ENCODE measurements around the gene EHD2.
"Not testable (repeated sequence)": the region's sequence is repeated elsewhere in the genome, so short reads cannot be mapped to it uniquely, and the experiment has no call there.

EHD2 gene

GRCh38 chr19:47713046-47714021, at the start of gene EHD2:
Gene EHD2, plus strand, starts transcription at chr19:47713422. Its CDS starts 3,191 bp downstream, at chr19:47716613.
- DNase-seq (ENCODE audit: low spot score), result peak; percentile 89

- no peak for DNase-seq (ENCODE audit: low spot score)
Observed at GRCh38 chr19:47663435-47663910, 49.7 kb upstream of the EHD2 start.

GRCh38 chr19:47663911-47664771, 49.1 kb upstream of the EHD2 start:
- DNase-seq (ENCODE audit: low spot score), result no peak

- not testable (repeated sequence) for DNase-seq (ENCODE audit: low spot score)
Observed at GRCh38 chr19:47668556-47668955, 44.7 kb upstream of the EHD2 start.

- no peak for DNase-seq (ENCODE audit: low spot score)
Observed at GRCh38 chr19:47670736-47671135, 42.5 kb upstream of the EHD2 start.

GRCh38 chr19:47671499-47671898, 41.7 kb upstream of the EHD2 start:
- no peak for DNase-seq (ENCODE audit: low spot score)

GRCh38 chr19:47673426-47673825, 39.8 kb upstream of the EHD2 start:
- DNase-seq (ENCODE audit: low spot score), result no peak

- DNase-seq (ENCODE audit: low spot score), result no peak
Observed at GRCh38 chr19:47674548-47674947, 38.7 kb upstream of the EHD2 start.

GRCh38 chr19:47675271-47675670, 38.0 kb upstream of the EHD2 start:
- DNase-seq (ENCODE audit: low spot score), result no peak

GRCh38 chr19:47675859-47676258, 37.4 kb upstream of the EHD2 start:
- DNase-seq (ENCODE audit: low spot score), result no peak

GRCh38 chr19:47676811-47677210, 36.4 kb upstream of the EHD2 start:
- DNase-seq (ENCODE audit: low spot score), result no peak

- no peak for DNase-seq (ENCODE audit: low spot score)
Observed at GRCh38 chr19:47679251-47679900, 33.8 kb upstream of the EHD2 start.

GRCh38 chr19:47679922-47680857, 33.0 kb upstream of the EHD2 start:
- no peak for DNase-seq (ENCODE audit: low spot score)

- DNase-seq (ENCODE audit: low spot score), result no peak
Observed at GRCh38 chr19:47680858-47681332, 32.3 kb upstream of the EHD2 start.

GRCh38 chr19:47681388-47681787, 31.8 kb upstream of the EHD2 start:
- no peak for DNase-seq (ENCODE audit: low spot score)

GRCh38 chr19:47681936-47682335, 31.3 kb upstream of the EHD2 start:
- DNase-seq (ENCODE audit: low spot score), result no peak

GRCh38 chr19:47682939-47683338, 30.3 kb upstream of the EHD2 start:
- DNase-seq (ENCODE audit: low spot score), result no peak

- no peak for DNase-seq (ENCODE audit: low spot score)
Observed at GRCh38 chr19:47686679-47687450, 26.4 kb upstream of the EHD2 start.

GRCh38 chr19:47687906-47688305, 25.3 kb upstream of the EHD2 start:
- DNase-seq (ENCODE audit: low spot score), result no peak

- no peak for DNase-seq (ENCODE audit: low spot score)
Observed at GRCh38 chr19:47691090-47691489, 22.1 kb upstream of the EHD2 start.

Measured in D341Med (cell line).